H1 (cell line): ENCODE data around the gene PCNP. TPM values are rescaled to one million over a fixed set of nuclear protein-coding genes. Genes with fewer than 3 reads are reported as not detected.
A peak's percentile ranks its signal among the peaks of the same experiment; 100 is the strongest.

ENCODE experiments used
- CTCF ChIA-PET: fragments of 300-600 bp; sonication (Branson Sonifier 250); formaldehyde crosslinking; loops from one replicate; lab custom pipeline; 2021; ENCODE audit not compliant: partially characterized antibody; lab: Charles Lee
- POLR2A ChIA-PET: fragments of 300-600 bp; sonication (Branson Sonifier 250); formaldehyde crosslinking; loops from one replicate; lab custom pipeline; 2021; ENCODE audit warnings: inconsistent platforms; ENCODE audit not compliant: partially characterized antibody; lab: Charles Lee
- DNase-seq, 2 experiments: peaks; one replicate each; pipeline versions ENCODE4 v3.0.0 to v3.0.0-alpha.2; 2010 to 2022; ENCODE audit warnings: low spot score in 2 of 2, low read depth in 1 of 2, mixed read lengths in 1 of 2
- FAIRE-seq: peaks from 2 replicates; lab custom pipeline; 2011; peaks lifted over from hg19 to GRCh38; lab: Jason Lieb, UNC
- H2AFZ ChIP-seq: 2 replicates; pipeline ENCODE4 v1.8.1; 2012; ENCODE audit warnings: low read length, inconsistent platforms
- H2AK5ac ChIP-seq: 2 replicates; pipeline ENCODE4 v1.6.1; 2013; ENCODE audit warnings: low read depth, low read length
- H2BK120ac ChIP-seq: replicated peaks from 2 replicates; pipeline ENCODE3; 2013; ENCODE audit warnings: low read depth, low read length, inconsistent platforms
- H2BK12ac ChIP-seq: 2 replicates; pipeline ENCODE4 v1.6.1; 2013; ENCODE audit warnings: low read depth, low read length
- H2BK15ac ChIP-seq: 2 replicates; pipeline ENCODE4 v1.6.1; 2013; ENCODE audit warnings: low read length
- H2BK20ac ChIP-seq: 2 replicates; pipeline ENCODE4 v1.6.1; 2013; ENCODE audit warnings: low read length
- H2BK5ac ChIP-seq: 2 replicates; pipeline ENCODE4 v1.6.1; 2013; ENCODE audit warnings: low read depth, low read length
- H3K14ac ChIP-seq: 2 replicates; pipeline ENCODE4 v1.6.1; 2013; ENCODE audit warnings: inconsistent platforms; ENCODE audit not compliant: insufficient read length
- H3K18ac ChIP-seq: 2 replicates; pipeline ENCODE4 v1.6.1; 2013; ENCODE audit warnings: low read length; ENCODE audit errors: extremely low read depth
- H3K23ac ChIP-seq: 2 replicates; pipeline ENCODE4 v1.6.1; 2013; ENCODE audit warnings: inconsistent platforms; ENCODE audit not compliant: insufficient read length
- H3K23me2 ChIP-seq: 2 replicates; pipeline ENCODE4 v1.6.1; 2013; ENCODE audit warnings: low read depth, low read length
- H3K27ac ChIP-seq: 2 replicates; pipeline ENCODE4 v1.6.1; 2011; ENCODE audit warnings: low read depth, low read length, inconsistent platforms
- H3K27me3 ChIP-seq, 4 experiments: replicated peaks in 1 of 4; 1 replicate in 1 of 4; 2 replicates in 3 of 4; pipeline versions ENCODE4 v1.6.1 to v1.8.1; 2011 to 2013; ENCODE audit warnings: low read length in 3 of 4, mild to moderate bottlenecking in 3 of 4, inconsistent platforms in 2 of 4, mixed read lengths in 2 of 4, moderate library complexity in 1 of 4; ENCODE audit not compliant: control insufficient read depth in 3 of 4, insufficient read depth in 3 of 4; ENCODE audit errors: extremely low read depth in 1 of 4
- H3K36me3 ChIP-seq, 4 experiments: 2 replicates each; pipeline versions ENCODE4 v1.6.1 to v1.8.1; 2011 to 2013; ENCODE audit warnings: mild to moderate bottlenecking in 4 of 4, low read length in 3 of 4, moderate library complexity in 2 of 4, control low read depth in 1 of 4, inconsistent platforms in 1 of 4; ENCODE audit not compliant: insufficient read depth in 4 of 4, control insufficient read depth in 2 of 4
- H3K4ac ChIP-seq: replicated peaks from 2 replicates; pipeline ENCODE3; 2013; ENCODE audit warnings: low read length, low read depth, mixed read lengths, inconsistent platforms; ENCODE audit not compliant: insufficient read length
- H3K4me1 ChIP-seq, 4 experiments: replicated peaks in 1 of 4; 1 replicate in 1 of 4; 2 replicates in 3 of 4; pipeline versions ENCODE4 v1.6.1 to v1.8.1; 2011 to 2013; ENCODE audit warnings: low read length in 3 of 4, inconsistent platforms in 2 of 4, mixed read lengths in 1 of 4; ENCODE audit not compliant: insufficient read depth in 4 of 4, control insufficient read depth in 3 of 4
- H3K4me2 ChIP-seq, 2 experiments: 2 replicates each; pipeline versions ENCODE4 v1.6.1 to v1.8.1; 2011 to 2013; ENCODE audit warnings: low read depth in 2 of 2, low read length in 2 of 2, control low read depth in 1 of 2, inconsistent platforms in 1 of 2, mild to moderate bottlenecking in 1 of 2; ENCODE audit not compliant: insufficient read depth in 1 of 2
- H3K4me3 ChIP-seq, 4 experiments: fragments of 200-600, 300-600 bp in 1 of 4; sonication (generic), shearing (Covaris generic), sonication (Bioruptor Twin) in 1 of 4; 2 replicates each; pipeline versions ENCODE4 v1.5.1 to v1.8.1; 2011 to 2016; ENCODE audit warnings: low read length in 4 of 4, low read depth in 3 of 4, control low read depth in 2 of 4, inconsistent platforms in 2 of 4, mild to moderate bottlenecking in 2 of 4, mixed read lengths in 1 of 4, moderate library complexity in 1 of 4; ENCODE audit not compliant: insufficient read depth in 2 of 4; ENCODE audit errors: extremely low read depth in 1 of 4
- H3K56ac ChIP-seq: replicated peaks from 2 replicates; pipeline ENCODE3; 2013; ENCODE audit warnings: low read depth, mild to moderate bottlenecking, mixed read lengths, low read length, inconsistent platforms; ENCODE audit not compliant: insufficient read length
- H3K79me1 ChIP-seq: 2 replicates; pipeline ENCODE4 v1.6.1; 2013; ENCODE audit warnings: low read depth, low read length, control low read depth
- H3K79me2 ChIP-seq, 2 experiments: 2 replicates each; pipeline versions ENCODE4 v1.6.1 to v1.8.1; 2012 to 2013; ENCODE audit warnings: low read length in 2 of 2, mild to moderate bottlenecking in 2 of 2, inconsistent platforms in 1 of 2; ENCODE audit not compliant: insufficient read depth in 2 of 2, control insufficient read depth in 1 of 2
- H3K9ac ChIP-seq, 4 experiments: replicated peaks in 1 of 4; 1 replicate in 1 of 4; 2 replicates in 3 of 4; pipeline versions ENCODE4 v1.6.1 to v1.8.1; 2011 to 2013; ENCODE audit warnings: low read depth in 3 of 4, low read length in 3 of 4, control low read depth in 2 of 4, mild to moderate bottlenecking in 2 of 4, moderate library complexity in 2 of 4, inconsistent platforms in 1 of 4; ENCODE audit errors: extremely low read depth in 1 of 4
- H3K9me3 ChIP-seq, 2 experiments: 2 replicates each; pipeline versions ENCODE4 v1.6.1 to v1.8.1; 2012 to 2013; ENCODE audit warnings: mild to moderate bottlenecking in 2 of 2, moderate library complexity in 2 of 2, control low read depth in 1 of 2, inconsistent platforms in 1 of 2, low read depth in 1 of 2, low read length in 1 of 2, mixed read lengths in 1 of 2; ENCODE audit not compliant: insufficient read depth in 2 of 2
- H4K20me1 ChIP-seq, 2 experiments: replicated peaks in 1 of 2; 2 replicates each; pipeline versions ENCODE3 to v1.8.1; 2011 to 2013; ENCODE audit warnings: inconsistent platforms in 2 of 2, low read length in 2 of 2, mild to moderate bottlenecking in 1 of 2; ENCODE audit not compliant: insufficient read depth in 2 of 2, control insufficient read depth in 1 of 2
- H4K5ac ChIP-seq: 2 replicates; pipeline ENCODE4 v1.6.1; 2013; ENCODE audit warnings: low read length, low read depth, mixed read lengths, inconsistent platforms; ENCODE audit not compliant: insufficient read length
- H4K8ac ChIP-seq: 2 replicates; pipeline ENCODE4 v1.8.0; 2013; ENCODE audit warnings: mild to moderate bottlenecking, moderate library complexity, low read length, inconsistent platforms; ENCODE audit not compliant: insufficient read depth; ENCODE audit errors: extremely low read depth
- H4K91ac ChIP-seq: replicated peaks from 2 replicates; pipeline ENCODE3; 2013; ENCODE audit warnings: low read length, mixed read lengths, inconsistent platforms; ENCODE audit not compliant: insufficient read length
- BCL11A ChIP-seq, 2 experiments: IDR thresholded peaks; one replicate each; pipeline ENCODE4 v1.6.1; 2011; ENCODE audit warnings: low read depth in 2 of 2, low read length in 2 of 2, mild to moderate bottlenecking in 2 of 2
- CEBPB ChIP-seq: IDR thresholded peaks from 2 replicates; pipeline ENCODE4 v1.6.1; 2012; ENCODE audit warnings: low read depth, low read length
- CTBP2 ChIP-seq: IDR thresholded peaks from 2 replicates; pipeline ENCODE4 v1.7.0; 2011; ENCODE audit warnings: borderline replicate concordance, mild to moderate bottlenecking, moderate library complexity, mixed read lengths, low read length; ENCODE audit not compliant: insufficient read depth, insufficient read length
- CTCF ChIP-seq, 3 experiments: IDR thresholded peaks; 1 replicate in 2 of 3; 2 replicates in 1 of 3; pipeline versions ENCODE4 v1.5.1 to v1.6.1; 2011; ENCODE audit warnings: low read length in 3 of 3, mild to moderate bottlenecking in 3 of 3, inconsistent platforms in 2 of 3, low read depth in 1 of 3, moderate library complexity in 1 of 3; ENCODE audit not compliant: insufficient read depth in 1 of 3; ENCODE audit errors: control extremely low read depth in 1 of 3
- EGR1 ChIP-seq: IDR thresholded peaks from 2 replicates; pipeline ENCODE4 v1.6.1; 2011; ENCODE audit warnings: low read depth, low read length, borderline replicate concordance
- NRF1 ChIP-seq: IDR thresholded peaks from 2 replicates; pipeline ENCODE4 v1.6.1; 2011; ENCODE audit warnings: mild to moderate bottlenecking, low read depth, low read length, improper control_type of control experiment
- SRF ChIP-seq: IDR thresholded peaks from 2 replicates; pipeline ENCODE4 v1.6.1; 2011; ENCODE audit warnings: mild to moderate bottlenecking, low read depth, low read length, moderate library complexity
- TAF7 ChIP-seq: optimal IDR thresholded peaks from 2 replicates; pipeline ENCODE3; 2011; ENCODE audit warnings: low read depth, mild to moderate bottlenecking, inconsistent platforms, low read length, moderate library complexity, borderline replicate concordance
- WGBS, 2 experiments: shearing (Covaris generic) in 1 of 2; methylation state at CpG; one replicate each; pipeline versions ENCODE4 v1.1.6 to v1.1.7; 2013 to 2015; ENCODE audit warnings: low lambda C conversion rate in 2 of 2, mixed read lengths in 2 of 2, inconsistent platforms in 1 of 2, low coverage in 1 of 2, missing lambda C conversion rate in 1 of 2; ENCODE audit not compliant: insufficient replicate concordance in 2 of 2, insufficient coverage in 1 of 2, insufficient read length in 1 of 2; ENCODE audit errors: extremely low coverage in 1 of 2, missing lambda C conversion rate in 1 of 2; 5-methylcytosine and 5-hydroxymethylcytosine counted together
- polyA plus RNA-seq, 7 experiments: library from polyadenylated mRNA; depleted of rRNA in 3 of 7; stranded (reverse) in 5 of 7; unstranded in 2 of 7; fragments of >200 nt in 5 of 7; fragments of 200-250 nt in 2 of 7; gene quantifications; 1 replicate in 5 of 7; 2 replicates in 1 of 7; 4 replicates in 1 of 7; pipeline versions ENCODE4 v1.2.1 to v1.2.3, GENCODE V29; 2011 to 2013; ENCODE audit warnings: missing spikeins in 2 of 7, mixed read lengths in 2 of 7
- total RNA-seq: library from RNA; stranded (reverse); fragmentation: NEBNext Ultra II Directional; extraction: Animal tissue kit (Norgen Biotek cat#: 25700); gene quantifications from 2 replicates; pipeline ENCODE4 v1.2.1, GENCODE V29; 2021

PCNP gene
- total and polyA plus RNA-seq, 2 of the 8 experiments (the other 6 are each of a cell fraction or from before 2014, with no cell fraction given), result 29.1 to 192 TPM

GRCh38 chr3:101634591-101635196 lies 60.7 kb downstream of the PCNP start:
- Histone ChIP-seq H4K20me1 (no peaks in the 10 kb centered on the region), H3K23me2 (no peaks in the 10 kb centered on the region), H2AK5ac (no peak overlapping the region), H2BK120ac (no peak overlapping the region), H3K4me2 (no peak overlapping the region), H2BK12ac (no peak overlapping the region), H3K79me1 (no peaks in the 10 kb centered on the region), H2BK15ac (no peak overlapping the region), H3K27me3 (no peaks in the 10 kb centered on the region), H3K36me3 (no peaks in the 10 kb centered on the region), H2AFZ (peak overlapping the region; percentile 70), H3K56ac (no peak overlapping the region), H3K9me3 (no peaks in the 10 kb centered on the region), H3K4me3 (no peak overlapping the region), H3K14ac (no peak overlapping the region), H2BK20ac (peak overlapping the region; percentile 48; the same call in 1 of the 2 replicates), H4K5ac (no peak overlapping the region), H4K91ac (no peak overlapping the region), H4K8ac (no peak overlapping the region), H3K23ac (no peak overlapping the region), H3K4me1 (peaks cover 0 to 6% (median 2%) of the 10 kb centered on the region in 4 experiments; a peak in 5 of 7 replicates), H2BK5ac (no peak overlapping the region), H3K4ac (no peak overlapping the region), H3K79me2 (no peaks in the 10 kb centered on the region), H3K27ac (no peak overlapping the region), H3K18ac (no peak overlapping the region), H3K9ac (no peak overlapping the region)
- DNase-seq, result no peak
- ChIA-PET CTCF (interaction anchor here (0.6 to 1.5 kb wide), 7 partner anchors 8 to 424 kb away, joined by 3 to 5 read pairs (median 3); no protein-coding TSS in a partner anchor), POLR2A (interaction anchor here (1.7 kb wide), 1 partner anchor 61 kb away, joined by 5 read pairs; the partner anchor contains the start of gene PCNP)
- no peak for FAIRE-seq
- TF ChIP-seq NRF1 (no peak), CTBP2 (no peak), TAF7 (no peak), CTCF (IDR thresholded peaks at IDR 0.05; ENCODE audit: control extremely low read depth in 1 of 3, insufficient read depth in 1 of 3, low read depth in 1 of 3, low read length in 3 of 3) (no peak), EGR1 (no peak), SRF (no peak), CEBPB (no peak), BCL11A (IDR thresholded peaks at IDR 0.05; ENCODE audit: low read depth in 2 of 2, low read length in 2 of 2) (no peak)
- WGBS, 2 experiments, result 79% methylated on average over 9 of the region's 9 CpGs; no CpG with 5 or more reads in 1 of the 2 experiments
